ENCODE results near the gene MAGI2.

DNA sequence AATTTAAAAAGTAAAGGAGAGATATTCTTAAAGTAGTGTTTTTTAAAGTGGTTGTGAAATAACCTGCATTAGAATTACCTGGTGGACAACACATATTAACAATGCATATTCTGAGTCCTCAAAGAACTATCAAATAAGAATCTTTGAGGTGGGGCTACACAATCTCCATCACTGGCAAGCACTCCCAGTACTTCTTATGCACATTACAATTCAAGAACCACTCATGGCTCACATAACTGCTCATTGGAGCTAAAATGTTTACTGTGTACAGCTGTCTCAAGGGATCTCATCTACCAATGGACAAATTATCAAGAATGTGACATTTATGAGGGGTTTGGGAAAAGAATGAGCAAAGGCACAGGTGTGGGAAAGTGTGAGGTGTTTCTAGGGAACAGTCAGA is 962.9 kb downstream of the MAGI2 start:
- TF ChIP-seq, protein P1, sequence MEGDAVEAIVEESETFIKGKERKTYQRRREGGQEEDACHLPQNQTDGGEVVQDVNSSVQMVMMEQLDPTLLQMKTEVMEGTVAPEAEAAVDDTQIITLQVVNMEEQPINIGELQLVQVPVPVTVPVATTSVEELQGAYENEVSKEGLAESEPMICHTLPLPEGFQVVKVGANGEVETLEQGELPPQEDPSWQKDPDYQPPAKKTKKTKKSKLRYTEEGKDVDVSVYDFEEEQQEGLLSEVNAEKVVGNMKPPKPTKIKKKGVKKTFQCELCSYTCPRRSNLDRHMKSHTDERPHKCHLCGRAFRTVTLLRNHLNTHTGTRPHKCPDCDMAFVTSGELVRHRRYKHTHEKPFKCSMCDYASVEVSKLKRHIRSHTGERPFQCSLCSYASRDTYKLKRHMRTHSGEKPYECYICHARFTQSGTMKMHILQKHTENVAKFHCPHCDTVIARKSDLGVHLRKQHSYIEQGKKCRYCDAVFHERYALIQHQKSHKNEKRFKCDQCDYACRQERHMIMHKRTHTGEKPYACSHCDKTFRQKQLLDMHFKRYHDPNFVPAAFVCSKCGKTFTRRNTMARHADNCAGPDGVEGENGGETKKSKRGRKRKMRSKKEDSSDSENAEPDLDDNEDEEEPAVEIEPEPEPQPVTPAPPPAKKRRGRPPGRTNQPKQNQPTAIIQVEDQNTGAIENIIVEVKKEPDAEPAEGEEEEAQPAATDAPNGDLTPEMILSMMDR (IDR thresholded peaks at IDR 0.05), result no peak
- TF ChIP-seq POLR2A (IDR thresholded peaks at IDR 0.05), result no peak

All from esophagus squamous epithelium (tissue), 4 donors.